GM10266 (cell line): ENCODE measurements around the gene LRP3.

Experiments
- DNase-seq: peaks from one replicate; pipeline ENCODE4 v3.0.0; 2012; ENCODE audit errors: extremely low spot score
- TF ChIP-seq, protein P1 (sequence below): IDR thresholded peaks from 2 replicates; pipeline ENCODE4 v1.5.1; 2012; ENCODE audit warnings: mild to moderate bottlenecking, low read depth; ENCODE audit not compliant: control insufficient read depth, insufficient read depth; ENCODE audit errors: missing control alignments

Gene LRP3

GRCh38 chr19:33248553-33248953 is 54.4 kb downstream of the LRP3 start:
- no peak for DNase-seq
- TF ChIP-seq, protein P1, sequence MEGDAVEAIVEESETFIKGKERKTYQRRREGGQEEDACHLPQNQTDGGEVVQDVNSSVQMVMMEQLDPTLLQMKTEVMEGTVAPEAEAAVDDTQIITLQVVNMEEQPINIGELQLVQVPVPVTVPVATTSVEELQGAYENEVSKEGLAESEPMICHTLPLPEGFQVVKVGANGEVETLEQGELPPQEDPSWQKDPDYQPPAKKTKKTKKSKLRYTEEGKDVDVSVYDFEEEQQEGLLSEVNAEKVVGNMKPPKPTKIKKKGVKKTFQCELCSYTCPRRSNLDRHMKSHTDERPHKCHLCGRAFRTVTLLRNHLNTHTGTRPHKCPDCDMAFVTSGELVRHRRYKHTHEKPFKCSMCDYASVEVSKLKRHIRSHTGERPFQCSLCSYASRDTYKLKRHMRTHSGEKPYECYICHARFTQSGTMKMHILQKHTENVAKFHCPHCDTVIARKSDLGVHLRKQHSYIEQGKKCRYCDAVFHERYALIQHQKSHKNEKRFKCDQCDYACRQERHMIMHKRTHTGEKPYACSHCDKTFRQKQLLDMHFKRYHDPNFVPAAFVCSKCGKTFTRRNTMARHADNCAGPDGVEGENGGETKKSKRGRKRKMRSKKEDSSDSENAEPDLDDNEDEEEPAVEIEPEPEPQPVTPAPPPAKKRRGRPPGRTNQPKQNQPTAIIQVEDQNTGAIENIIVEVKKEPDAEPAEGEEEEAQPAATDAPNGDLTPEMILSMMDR: no peak

- TF ChIP-seq, protein P1: no peak
- no peak for DNase-seq
Measured at GRCh38 chr19:33248954-33249613, 55.0 kb downstream of the LRP3 start.

- no peak for DNase-seq
- TF ChIP-seq, protein P1: no peak
Measured at GRCh38 chr19:33249740-33250366, 55.7 kb downstream of the LRP3 start.

DNA sequence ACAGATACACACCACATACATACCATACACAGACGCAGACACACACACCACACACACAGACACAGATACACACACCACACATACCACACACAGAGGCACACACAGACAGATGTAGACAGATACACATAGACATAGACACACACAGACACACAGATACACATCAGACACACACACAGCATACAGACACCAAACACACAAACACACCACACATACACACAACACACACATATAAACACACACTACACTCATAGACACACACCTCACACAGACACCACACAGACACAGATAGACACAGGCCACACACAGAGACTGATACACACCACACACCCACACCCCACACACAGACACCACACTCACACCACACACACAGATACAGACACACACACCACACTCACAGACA is 56.4 kb downstream of the LRP3 start:
- DNase-seq: no peak
- TF ChIP-seq, protein P1: no peak

- no peak for DNase-seq
- TF ChIP-seq, protein P1: no peak
Measured at GRCh38 chr19:33251076-33251475, 56.9 kb downstream of the LRP3 start.

- DNase-seq: no peak
- TF ChIP-seq, protein P1: no peak
Measured at GRCh38 chr19:33251526-33252090, 57.5 kb downstream of the LRP3 start.

DNA sequence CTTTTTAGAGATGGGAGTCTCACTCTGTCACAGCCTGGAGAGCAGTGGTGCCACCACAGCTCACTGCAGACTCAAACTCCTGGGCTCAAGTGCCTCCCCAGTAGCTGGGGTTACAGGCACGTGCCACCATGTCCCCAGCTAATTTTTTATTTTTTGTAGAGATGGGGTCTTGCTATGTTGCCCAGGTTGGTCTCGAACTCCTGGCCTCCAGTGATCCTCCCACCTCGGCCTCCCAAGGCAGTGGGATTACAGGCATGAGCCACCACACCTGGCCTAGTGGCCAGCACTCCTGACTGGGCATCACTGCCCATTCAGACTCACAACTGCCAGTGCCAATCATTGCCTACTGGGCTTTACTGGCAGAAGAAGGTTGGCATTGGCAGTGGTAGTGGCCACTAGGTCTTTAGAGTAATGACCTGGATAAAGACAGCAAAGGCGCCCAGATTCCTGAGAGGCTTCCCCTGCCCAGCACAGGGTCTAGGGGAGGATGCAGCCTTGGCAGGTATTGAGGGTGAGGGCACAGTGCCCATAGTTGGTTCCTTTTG is 58.4 kb downstream of the LRP3 start:
- no peak for DNase-seq
- TF ChIP-seq, protein P1: no peak
